Ovary (tissue), 3 donors: ENCODE measurements around the gene USP9X.

Experiments
- EP300 ChIP-seq: sonication (generic); formaldehyde crosslinking; IDR thresholded peaks from one replicate; pipeline ENCODE4 v1.6.1; 2017; ENCODE audit warnings: antibody characterized with exemption
- POLR2A ChIP-seq: fragments of 450-650 bp; IDR thresholded peaks from one replicate; pipeline ENCODE4 v1.6.1; 2017; ENCODE audit warnings: antibody characterized with exemption, mild to moderate bottlenecking, moderate library complexity
- TF ChIP-seq, protein P1 (sequence below), 3 donors: fragments of 450-650 bp in 2 of 3; fragments of 200-600 bp in 1 of 3; IDR thresholded peaks; one replicate each; pipeline versions ENCODE4 v1.5.1 to v1.8.0; 2016 to 2022; ENCODE audit warnings: antibody characterized with exemption in 3 of 3, mild to moderate bottlenecking in 1 of 3
- donor health status: DM: no; HTN: no; CAD: no.

DNA sequence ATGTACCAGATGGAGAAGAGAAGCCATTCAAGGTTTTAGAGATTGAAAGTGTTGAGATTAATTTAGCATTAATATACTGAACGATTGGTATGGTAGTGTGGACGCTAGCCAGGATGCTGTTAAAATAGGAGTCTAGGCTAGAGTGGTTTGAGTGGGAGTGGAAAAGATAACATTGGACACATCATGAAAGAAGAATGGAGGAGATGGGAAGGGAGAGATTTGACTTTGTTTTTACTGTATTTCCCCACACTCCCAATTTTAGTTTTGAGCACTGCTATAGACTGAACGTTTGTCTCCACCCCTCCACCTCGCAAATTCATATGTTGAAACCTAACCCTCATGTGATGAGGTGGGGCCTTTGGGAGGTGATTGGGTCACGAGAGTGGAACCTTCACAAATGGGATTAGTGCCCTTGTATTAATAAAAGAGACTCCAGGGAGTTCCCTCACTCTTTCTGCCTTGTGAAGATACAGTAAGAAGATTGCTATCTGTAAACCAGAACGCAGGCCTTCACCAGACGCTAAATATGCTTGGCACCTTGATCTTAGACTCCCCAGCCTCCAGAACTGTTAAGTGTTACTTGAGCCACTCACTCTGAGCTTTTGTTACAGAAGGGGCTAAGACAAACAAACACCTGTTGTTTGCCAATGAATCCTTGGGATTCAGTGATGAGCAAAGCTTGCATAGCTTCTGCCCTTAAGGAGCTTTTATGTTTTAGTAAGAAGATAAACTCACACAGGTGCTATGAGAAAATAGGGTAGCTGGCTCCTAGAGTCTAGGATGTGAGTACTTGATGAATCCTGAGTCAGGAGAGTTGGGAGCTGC, 25.8 kb downstream of the USP9X start:
- TF ChIP-seq POLR2A (no peak), EP300 (no peak)
- TF ChIP-seq, protein P1, sequence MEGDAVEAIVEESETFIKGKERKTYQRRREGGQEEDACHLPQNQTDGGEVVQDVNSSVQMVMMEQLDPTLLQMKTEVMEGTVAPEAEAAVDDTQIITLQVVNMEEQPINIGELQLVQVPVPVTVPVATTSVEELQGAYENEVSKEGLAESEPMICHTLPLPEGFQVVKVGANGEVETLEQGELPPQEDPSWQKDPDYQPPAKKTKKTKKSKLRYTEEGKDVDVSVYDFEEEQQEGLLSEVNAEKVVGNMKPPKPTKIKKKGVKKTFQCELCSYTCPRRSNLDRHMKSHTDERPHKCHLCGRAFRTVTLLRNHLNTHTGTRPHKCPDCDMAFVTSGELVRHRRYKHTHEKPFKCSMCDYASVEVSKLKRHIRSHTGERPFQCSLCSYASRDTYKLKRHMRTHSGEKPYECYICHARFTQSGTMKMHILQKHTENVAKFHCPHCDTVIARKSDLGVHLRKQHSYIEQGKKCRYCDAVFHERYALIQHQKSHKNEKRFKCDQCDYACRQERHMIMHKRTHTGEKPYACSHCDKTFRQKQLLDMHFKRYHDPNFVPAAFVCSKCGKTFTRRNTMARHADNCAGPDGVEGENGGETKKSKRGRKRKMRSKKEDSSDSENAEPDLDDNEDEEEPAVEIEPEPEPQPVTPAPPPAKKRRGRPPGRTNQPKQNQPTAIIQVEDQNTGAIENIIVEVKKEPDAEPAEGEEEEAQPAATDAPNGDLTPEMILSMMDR (IDR thresholded peaks at IDR 0.05): no peak
